B cell (primary cell): ENCODE data around the gene B4GALNT3.

Experiments
- EZH2 ChIP-seq: IDR thresholded peaks from 2 replicates; pipeline ENCODE4 v1.6.1; 2012; ENCODE audit warnings: borderline replicate concordance, low read depth, mild to moderate bottlenecking, moderate library complexity, low read length; ENCODE audit not compliant: insufficient read depth, poor library complexity, severe bottlenecking
- TF ChIP-seq, protein P1 (sequence below): fragments of 200-600 bp; IDR thresholded peaks from one replicate; pipeline ENCODE4 v1.8.0; 2022; ENCODE audit warnings: antibody characterized with exemption, mild to moderate bottlenecking

DNA sequence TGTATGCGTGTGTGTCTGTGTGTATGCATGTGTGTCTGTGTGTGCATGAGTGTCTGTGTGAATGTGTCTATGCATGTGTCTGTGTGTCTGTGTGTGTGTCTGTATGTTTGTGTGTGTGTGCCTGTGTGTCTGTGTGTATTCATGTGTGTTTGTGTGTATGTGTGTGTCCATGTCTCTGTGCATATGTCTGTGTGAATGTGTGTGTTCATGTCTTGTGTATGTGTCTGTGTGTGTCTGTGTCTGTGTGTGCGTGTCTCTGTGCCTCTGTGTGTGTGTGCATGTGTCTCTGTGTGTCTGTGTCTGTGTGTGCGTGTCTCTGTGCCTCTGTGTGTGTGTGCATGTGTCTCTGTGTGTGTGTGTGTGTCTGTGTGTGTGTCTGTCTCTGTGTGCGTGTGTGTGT, 121.1 kb downstream of the B4GALNT3 start:
- TF ChIP-seq EZH2: no peak
- TF ChIP-seq, protein P1, sequence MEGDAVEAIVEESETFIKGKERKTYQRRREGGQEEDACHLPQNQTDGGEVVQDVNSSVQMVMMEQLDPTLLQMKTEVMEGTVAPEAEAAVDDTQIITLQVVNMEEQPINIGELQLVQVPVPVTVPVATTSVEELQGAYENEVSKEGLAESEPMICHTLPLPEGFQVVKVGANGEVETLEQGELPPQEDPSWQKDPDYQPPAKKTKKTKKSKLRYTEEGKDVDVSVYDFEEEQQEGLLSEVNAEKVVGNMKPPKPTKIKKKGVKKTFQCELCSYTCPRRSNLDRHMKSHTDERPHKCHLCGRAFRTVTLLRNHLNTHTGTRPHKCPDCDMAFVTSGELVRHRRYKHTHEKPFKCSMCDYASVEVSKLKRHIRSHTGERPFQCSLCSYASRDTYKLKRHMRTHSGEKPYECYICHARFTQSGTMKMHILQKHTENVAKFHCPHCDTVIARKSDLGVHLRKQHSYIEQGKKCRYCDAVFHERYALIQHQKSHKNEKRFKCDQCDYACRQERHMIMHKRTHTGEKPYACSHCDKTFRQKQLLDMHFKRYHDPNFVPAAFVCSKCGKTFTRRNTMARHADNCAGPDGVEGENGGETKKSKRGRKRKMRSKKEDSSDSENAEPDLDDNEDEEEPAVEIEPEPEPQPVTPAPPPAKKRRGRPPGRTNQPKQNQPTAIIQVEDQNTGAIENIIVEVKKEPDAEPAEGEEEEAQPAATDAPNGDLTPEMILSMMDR: no peak
